Measurements from ENCODE around the gene POLR3B. TPM values are rescaled to one million over a fixed set of nuclear protein-coding genes. Genes with fewer than 3 reads are reported as not detected.

Gene POLR3B
- total and polyA plus RNA-seq, 9 of the 15 experiments (the other 6 are each of a cell fraction or from before 2014, with no cell fraction given), result 7.6 to 17.9 (median 14.4) TPM

- TF ChIP-seq ZNF407 (IDR thresholded peaks at IDR 0.05; ENCODE audit: low read depth) (no peak), ZBTB11 (CRISPR knock-in tag; IDR thresholded peaks at IDR 0.05) (peak; percentile 94 to 99 (median 98)), MBD2 (IDR thresholded peaks at IDR 0.05; ENCODE audit: borderline replicate concordance, low read depth) (peak; percentile 59), ELK3 (CRISPR knock-in tag; IDR thresholded peaks at IDR 0.05) (no peak), ZFP91 (CRISPR knock-in tag; IDR thresholded peaks at IDR 0.05) (no peak), NONO (IDR thresholded peaks at IDR 0.05; ENCODE audit: low read depth in 2 of 2, low read length in 1 of 2) (peak in 1 of 2 experiments; percentile 78; a peak in 1 of 4 replicates), PRPF4 (IDR thresholded peaks at IDR 0.05; ENCODE audit: insufficient read depth, low read depth, low read length, poor library complexity, severe bottlenecking) (no peak), WHSC1 (IDR thresholded peaks at IDR 0.05; ENCODE audit: low read length) (no peak)
Measured at GRCh38 chr12:106357549-106358395, at the start of gene POLR3B (continued).

Data from K562 (cell line).